Endothelial cell of umbilical vein (primary cell): ENCODE data around the gene ULK2. TPM values are rescaled to one million over a fixed set of nuclear protein-coding genes. Genes with fewer than 3 reads are reported as not detected.

Experiments
- BruUV-seq: library from RNA; stranded (reverse); fragments of 400-500 nt; replicated peaks from 2 replicates; lab custom pipeline; 2021; lab: Mats Ljungman, UMichigan
- CTCF ChIA-PET: fragments of 300-600, 350-600 bp; sonication (Branson Sonifier 250); formaldehyde crosslinking; loops from one replicate; lab custom pipeline; 2021; ENCODE audit warnings: antibody characterized with exemption, inconsistent platforms; lab: Charles Lee
- POLR2A ChIA-PET: fragments of 300-600, 350-600 bp; sonication (Branson Sonifier 250); formaldehyde crosslinking; loops from one replicate; lab custom pipeline; 2021; ENCODE audit warnings: antibody characterized with exemption, inconsistent platforms; lab: Charles Lee
- DNase-seq: peaks from one replicate; pipeline ENCODE4 v3.0.0-alpha.2; 2011; ENCODE audit warnings: low read depth, low spot score
- FAIRE-seq: peaks from 2 replicates; lab custom pipeline; 2011; peaks lifted over from hg19 to GRCh38; lab: Jason Lieb, UNC
- H2AFZ ChIP-seq: 2 replicates; pipeline ENCODE4 v1.6.0; 2012; ENCODE audit warnings: low read depth, low read length, control low read depth, inconsistent platforms
- H3K27ac ChIP-seq: 2 replicates; pipeline ENCODE4 v1.5.1; 2011; ENCODE audit warnings: low read depth, mild to moderate bottlenecking, control low read depth, low read length, moderate library complexity; ENCODE audit not compliant: insufficient read depth
- H3K27me3 ChIP-seq, 2 experiments: 2 replicates each; pipeline versions ENCODE4 v1.6.0 to v1.6.1; 2011; ENCODE audit warnings: low read length in 2 of 2, mixed read lengths in 1 of 2; ENCODE audit not compliant: control insufficient read depth in 2 of 2, insufficient read depth in 2 of 2
- H3K36me3 ChIP-seq, 2 experiments: 2 replicates in 1 of 2; 3 replicates in 1 of 2; pipeline ENCODE4 v1.5.1; 2011; ENCODE audit warnings: low read length in 2 of 2, mild to moderate bottlenecking in 1 of 2, moderate library complexity in 1 of 2; ENCODE audit not compliant: control insufficient read depth in 2 of 2, insufficient read depth in 2 of 2; ENCODE audit errors: extremely low read depth in 1 of 2
- H3K4me1 ChIP-seq: 3 replicates; pipeline ENCODE4 v1.5.1; 2011; ENCODE audit warnings: mild to moderate bottlenecking, low read length; ENCODE audit not compliant: control insufficient read depth, insufficient read depth; ENCODE audit errors: extremely low read depth
- H3K4me2 ChIP-seq: 2 replicates; pipeline ENCODE4 v1.6.1; 2011; ENCODE audit warnings: low read length, control low read depth, mixed read lengths; ENCODE audit not compliant: insufficient read depth
- H3K4me3 ChIP-seq, 3 experiments: fragments of 200-600 bp in 1 of 3; sonication (generic), shearing (Covaris generic) in 1 of 3; replicated peaks in 1 of 3; 2 replicates each; pipeline ENCODE4 v1.5.1; 2011 to 2016; ENCODE audit warnings: control low read depth in 3 of 3, low read length in 3 of 3, mild to moderate bottlenecking in 2 of 3, inconsistent platforms in 1 of 3, low read depth in 1 of 3, moderate library complexity in 1 of 3; ENCODE audit not compliant: insufficient read depth in 1 of 3
- H3K79me2 ChIP-seq: 2 replicates; pipeline ENCODE4 v1.6.0; 2012; ENCODE audit warnings: low read length, inconsistent platforms; ENCODE audit not compliant: control insufficient read depth, insufficient read depth
- H3K9ac ChIP-seq: replicated peaks from 2 replicates; pipeline ENCODE3; 2011; ENCODE audit warnings: low read length, control low read depth; ENCODE audit not compliant: insufficient read depth; ENCODE audit errors: extremely low read depth
- H3K9me1 ChIP-seq: replicated peaks from 3 replicates; pipeline ENCODE4 v1.6.0; 2011; ENCODE audit warnings: mild to moderate bottlenecking, low read length; ENCODE audit not compliant: control insufficient read depth, insufficient read depth; ENCODE audit errors: extremely low read depth
- H3K9me3 ChIP-seq: replicated peaks from 2 replicates; pipeline ENCODE4 v1.5.1; 2012; ENCODE audit warnings: low read length, inconsistent platforms; ENCODE audit not compliant: control insufficient read depth, insufficient read depth
- H4K20me1 ChIP-seq: replicated peaks from 2 replicates; pipeline ENCODE3; 2011; ENCODE audit warnings: mild to moderate bottlenecking, low read length; ENCODE audit not compliant: control insufficient read depth, insufficient read depth; ENCODE audit errors: extremely low read depth
- CTCF ChIP-seq, 2 donors: IDR thresholded peaks; 1 replicate in 1 of 2; 2 replicates in 1 of 2; pipeline ENCODE4 v1.5.1; 2011; ENCODE audit warnings: low read length in 2 of 2, mild to moderate bottlenecking in 2 of 2, moderate library complexity in 2 of 2, control low read depth in 1 of 2, inconsistent platforms in 1 of 2, low read depth in 1 of 2; ENCODE audit not compliant: insufficient read depth in 1 of 2; ENCODE audit errors: extremely low read depth in 1 of 2
- EZH2 ChIP-seq: IDR thresholded peaks from 2 replicates; pipeline ENCODE4 v1.6.1; 2012; ENCODE audit warnings: borderline replicate concordance, low read depth, mild to moderate bottlenecking, moderate library complexity, low read length, inconsistent platforms; ENCODE audit not compliant: severe bottlenecking
- FOS ChIP-seq: IDR thresholded peaks from 2 replicates; pipeline ENCODE4 v1.6.1; 2011; ENCODE audit warnings: mild to moderate bottlenecking, low read length, moderate library complexity, borderline replicate concordance; ENCODE audit not compliant: insufficient read depth
- GATA2 ChIP-seq: IDR thresholded peaks from 2 replicates; pipeline ENCODE4 v1.7.0; 2011; ENCODE audit warnings: low read depth, mild to moderate bottlenecking, moderate library complexity, mixed read lengths, low read length; ENCODE audit not compliant: insufficient read length, insufficient read depth
- JUN ChIP-seq: IDR thresholded peaks from 2 replicates; pipeline ENCODE4 v1.6.1; 2011; ENCODE audit warnings: borderline replicate concordance, low read depth; ENCODE audit not compliant: insufficient read length, insufficient read depth
- MAX ChIP-seq: IDR thresholded peaks from 2 replicates; pipeline ENCODE4 v1.6.1; 2011; ENCODE audit not compliant: insufficient read depth, insufficient read length
- MYC ChIP-seq: IDR thresholded peaks from one replicate; pipeline ENCODE4 v1.6.1; 2011; ENCODE audit warnings: mild to moderate bottlenecking, low read depth, low read length
- POLR2A ChIP-seq: IDR thresholded peaks from 2 replicates; pipeline ENCODE4 v1.6.1; 2012; ENCODE audit warnings: low read depth, mild to moderate bottlenecking, control low read depth, low read length
- POLR2AphosphoS5 ChIP-seq: IDR thresholded peaks from 2 replicates; pipeline ENCODE4 v1.6.1; 2012; ENCODE audit warnings: low read depth, mild to moderate bottlenecking, control low read depth, low read length, moderate library complexity; ENCODE audit not compliant: insufficient read depth
- dilution Hi-C: fragments of 300-500 bp; cut with MboI; formaldehyde crosslinking; loops from one replicate; pipeline ENCODE4 v1.15.0; 2019; ENCODE audit warnings: low sequenced_read_pairs; ENCODE audit not compliant: extremely low pct_ligation_motif_present
- intact Hi-C: fragments of 100-400 bp; cut with micrococcal nuclease; formaldehyde crosslinking; loops from one replicate; pipeline ENCODE4 v1.10.0; 2022
- polyA plus RNA-seq, 4 experiments: library from polyadenylated mRNA; depleted of rRNA in 3 of 4; stranded (reverse) in 3 of 4; unstranded in 1 of 4; fragments of >200 nt; gene quantifications; 2 replicates each; pipeline versions ENCODE4 v1.2.1 to v1.2.3, GENCODE V29; 2011 to 2012; ENCODE audit warnings: missing spikeins in 1 of 4
- total RNA-seq: library from RNA; stranded (reverse); gene quantifications from 2 replicates; pipeline ENCODE4 v1.2.3, GENCODE V29; 2021

The ULK2 gene
- total and polyA plus RNA-seq, 2 donors (not counting 3 experiments of a cell fraction or from before 2014, with no cell fraction given) = 19.3 to 26.7 TPM

GRCh38 chr17:19904924-19905323 is 37.2 kb upstream of the ULK2 start:
- Histone ChIP-seq H3K79me2 (no peaks in the 10 kb centered on the region), H3K9me3 (no peaks in the 10 kb centered on the region), H3K27me3 (no peaks in the 10 kb centered on the region), H3K4me3 (no peak overlapping the region), H3K27ac (no peak overlapping the region), H3K4me1 (no peaks in the 10 kb centered on the region), H3K36me3 (peaks cover 17 to 18% of the 10 kb centered on the region in 2 experiments), H3K9ac (no peak overlapping the region), H3K9me1 (no peaks in the 10 kb centered on the region), H2AFZ (no peak overlapping the region), H4K20me1 (no peaks in the 10 kb centered on the region), H3K4me2 (no peak overlapping the region)
- FAIRE-seq (no peak), DNase-seq (no peak)
- POLR2A ChIA-PET = no interaction called here
- dilution Hi-C loops (no loop called here), intact Hi-C loops (loop anchor here (5.0 kb wide), 1 partner anchor 38 kb away; the partner anchor contains the start of gene ULK2)
- no TSS peak for BruUV-seq
- no peak for TF ChIP-seq CTCF (IDR thresholded peaks at IDR 0.05; ENCODE audit: extremely low read depth in 1 of 2, insufficient read depth in 1 of 2, low read depth in 1 of 2, low read length in 2 of 2)
- TF ChIP-seq FOS = no peak
- no peak for TF ChIP-seq MYC
- TF ChIP-seq JUN = no peak
- CTCF ChIA-PET = no interaction called here

- H3K27ac ChIP-seq = no peak overlapping the region
- H3K9me1 ChIP-seq = no peaks in the 10 kb centered on the region
- no peak overlapping the region for H3K4me3 ChIP-seq
- no peak overlapping the region for H3K4me2 ChIP-seq
- no peaks in the 10 kb centered on the region for H3K9me3 ChIP-seq
- POLR2A ChIA-PET = no interaction called here
- no peaks in the 10 kb centered on the region for H4K20me1 ChIP-seq
- DNase-seq = no peak
- H3K9ac ChIP-seq = no peak overlapping the region
- peaks cover 14 to 15% of the 10 kb centered on the region in 2 experiments for H3K36me3 ChIP-seq
- CTCF ChIA-PET = no interaction called here
- H3K4me1 ChIP-seq = no peaks in the 10 kb centered on the region
- intact Hi-C loops = loop anchor here (5.0 kb wide), 1 partner anchor 37 kb away; the partner anchor contains the start of gene ULK2
- FAIRE-seq = no peak
- TF ChIP-seq CTCF (IDR thresholded peaks at IDR 0.05; ENCODE audit: extremely low read depth in 1 of 2, insufficient read depth in 1 of 2, low read depth in 1 of 2, low read length in 2 of 2) = no peak
- TF ChIP-seq EZH2 = no peak
- TF ChIP-seq GATA2 = no peak
- TF ChIP-seq POLR2A = no peak
- TF ChIP-seq JUN = no peak
- no peak for TF ChIP-seq POLR2AphosphoS5
- no peak for TF ChIP-seq MYC
- no peak for TF ChIP-seq MAX
- TF ChIP-seq FOS = no peak
- no peaks in the 10 kb centered on the region for H3K27me3 ChIP-seq
- H2AFZ ChIP-seq = no peak overlapping the region
- H3K79me2 ChIP-seq = no peaks in the 10 kb centered on the region
- no TSS peak for BruUV-seq
- dilution Hi-C loops = no loop called here
Observed at GRCh38 chr17:19904412-19904811, 36.7 kb upstream of the ULK2 start.
